HepG2 (cell line): ENCODE measurements around the gene SERPIND1. TPM values are rescaled to one million over a fixed set of nuclear protein-coding genes. Genes with fewer than 3 reads are reported as not detected.

ENCODE experiments used
- ATAC-seq: fragments of 200-7000 bp; cut with Tn5 transposase; 3 replicates; pipeline ENCODE4 v1.9.1; 2020; ENCODE audit warnings: mild to moderate bottlenecking, moderate library complexity
- BruUV-seq: library from RNA; stranded (reverse); fragments of 400-500 nt; replicated peaks from 2 replicates; lab custom pipeline; 2021; lab: Mats Ljungman, UMichigan
- CTCF ChIA-PET: fragments of 300-600 bp; formaldehyde crosslinking; extraction: SDS; loops from one replicate; lab custom pipeline; 2021; ENCODE audit warnings: low total read pairs, inconsistent platforms, low intra/inter-chr PET ratio; lab: Yijun Ruan, JAX
- POLR2A ChIA-PET: fragments of 350-600 bp; sonication (Branson Sonifier 250); formaldehyde crosslinking; loops from one replicate; lab custom pipeline; 2020; ENCODE audit warnings: antibody characterized with exemption, inconsistent platforms; lab: Yijun Ruan, JAX
- DNase-seq: peaks from one replicate; pipeline ENCODE4 v3.0.0-alpha.2; 2015; ENCODE audit warnings: low spot score
- FAIRE-seq: peaks from 3 replicates; lab custom pipeline; 2011; peaks lifted over from hg19 to GRCh38; lab: Jason Lieb, UNC
- H2AFZ ChIP-seq: one replicate; pipeline ENCODE4 v1.6.1; 2011; ENCODE audit warnings: low read length, inconsistent platforms
- H3K27ac ChIP-seq: fragments of 300-600 bp; 3 replicates; pipeline ENCODE4 v1.8.0; 2011; ENCODE audit warnings: mixed run types, mild to moderate bottlenecking, mixed read lengths, low read length, inconsistent platforms; ENCODE audit not compliant: insufficient read depth; ENCODE audit errors: extremely low read length
- H3K27me3 ChIP-seq, 2 experiments: fragments of 200-600 bp in 1 of 2; 2 replicates in 1 of 2; 3 replicates in 1 of 2; pipeline versions ENCODE4 v1.6.0 to v1.8.0; 2011; ENCODE audit warnings: low read length in 2 of 2, mild to moderate bottlenecking in 2 of 2, moderate library complexity in 2 of 2, inconsistent platforms in 1 of 2; ENCODE audit not compliant: insufficient read depth in 2 of 2, control insufficient read depth in 1 of 2
- H3K36me3 ChIP-seq, 2 experiments: fragments of 200-600 bp in 1 of 2; replicated peaks in 1 of 2; 2 replicates in 1 of 2; 3 replicates in 1 of 2; pipeline versions ENCODE4 v1.5.1 to v1.8.0; 2011; ENCODE audit warnings: low read length in 2 of 2, inconsistent platforms in 1 of 2; ENCODE audit not compliant: insufficient read depth in 2 of 2, control insufficient read depth in 1 of 2
- H3K4me1 ChIP-seq: 2 replicates; pipeline ENCODE4 v1.5.1; 2012; ENCODE audit warnings: low read length, inconsistent platforms; ENCODE audit not compliant: insufficient read depth
- H3K4me2 ChIP-seq: 2 replicates; pipeline ENCODE4 v1.6.0; 2011; ENCODE audit warnings: low read depth, low read length, inconsistent platforms
- H3K4me3 ChIP-seq, 3 experiments: fragments of 200-600 bp in 1 of 3; sonication (generic), shearing (Covaris generic) in 1 of 3; replicated peaks in 1 of 3; 2 replicates each; pipeline ENCODE4 v1.5.1; 2011 to 2016; ENCODE audit warnings: low read length in 3 of 3, inconsistent platforms in 2 of 3, low read depth in 2 of 3, mild to moderate bottlenecking in 2 of 3, control low read depth in 1 of 3, mixed read lengths in 1 of 3; ENCODE audit not compliant: insufficient read depth in 1 of 3
- H3K79me2 ChIP-seq: one replicate; pipeline ENCODE4 v1.6.1; 2011; ENCODE audit warnings: low read length, inconsistent platforms; ENCODE audit not compliant: insufficient read depth
- H3K9ac ChIP-seq: 2 replicates; pipeline ENCODE4 v1.6.0; 2011; ENCODE audit warnings: mild to moderate bottlenecking, low read depth, low read length, inconsistent platforms; ENCODE audit not compliant: insufficient read depth
- H3K9me3 ChIP-seq: 2 replicates; pipeline ENCODE4 v1.5.1; 2012; ENCODE audit warnings: mild to moderate bottlenecking, low read length
- H4K20me1 ChIP-seq: 2 replicates; pipeline ENCODE4 v1.6.0; 2011; ENCODE audit warnings: inconsistent platforms, mild to moderate bottlenecking, low read length, moderate library complexity; ENCODE audit not compliant: insufficient read depth
- BATF2 ChIP-seq: sonication (generic); formaldehyde crosslinking; IDR thresholded peaks from 2 replicates; pipeline ENCODE4 v1.8.0; 2022; ENCODE audit warnings: mild to moderate bottlenecking, missing genetic modification reagents, moderate library complexity
- CTCF ChIP-seq: sonication (generic); formaldehyde crosslinking; IDR thresholded peaks from 2 replicates; pipeline ENCODE4 v1.5.0; 2020; ENCODE audit warnings: mild to moderate bottlenecking, missing genetic modification reagents, moderate library complexity
- DR1 ChIP-seq: sonication (generic); formaldehyde crosslinking; IDR thresholded peaks from 2 replicates; pipeline ENCODE4 v1.8.0; 2021; ENCODE audit warnings: mild to moderate bottlenecking, missing genetic modification reagents, inconsistent platforms
- MXD4 ChIP-seq: IDR thresholded peaks from 2 replicates; pipeline ENCODE4 v1.6.1; 2016; ENCODE audit warnings: mild to moderate bottlenecking, missing biosample characterization, missing genetic modification reagents
- NFE2L1 ChIP-seq: sonication (generic); formaldehyde crosslinking; IDR thresholded peaks from 2 replicates; pipeline ENCODE4 v1.4.0; 2020; ENCODE audit warnings: missing genetic modification reagents, mild to moderate bottlenecking, borderline replicate concordance
- PITX1 ChIP-seq: sonication (generic); formaldehyde crosslinking; IDR thresholded peaks from 2 replicates; pipeline ENCODE4 v1.5.1; 2020; ENCODE audit warnings: mild to moderate bottlenecking, missing genetic modification reagents
- RAD21 ChIP-seq: fragments of 450-650 bp; formaldehyde crosslinking; IDR thresholded peaks from 2 replicates; pipeline ENCODE4 v1.5.0; 2020; ENCODE audit warnings: mild to moderate bottlenecking
- REPIN1 ChIP-seq: sonication (generic); formaldehyde crosslinking; IDR thresholded peaks from 2 replicates; pipeline ENCODE4 v1.8.0; 2022; ENCODE audit warnings: missing genetic modification reagents, low read depth, mild to moderate bottlenecking, borderline replicate concordance
- SAP130 ChIP-seq: IDR thresholded peaks from 2 replicates; pipeline ENCODE4 v1.6.1; 2016; ENCODE audit warnings: low read depth
- SMC3 ChIP-seq: IDR thresholded peaks from 2 replicates; pipeline ENCODE4 v1.6.1; 2011; ENCODE audit warnings: low read length, improper control_type of control experiment
- SSRP1 ChIP-seq: IDR thresholded peaks from 2 replicates; pipeline ENCODE4 v1.6.1; 2016; ENCODE audit warnings: control low read depth
- STAG1 ChIP-seq: sonication (generic); formaldehyde crosslinking; IDR thresholded peaks from 2 replicates; pipeline ENCODE4 v1.4.0; 2020; ENCODE audit warnings: missing genetic modification reagents
- TAF1 ChIP-seq: sonication (generic); formaldehyde crosslinking; IDR thresholded peaks from 2 replicates; pipeline ENCODE4 v1.4.0; 2020; ENCODE audit warnings: missing genetic modification reagents
- TCF12 ChIP-seq, 2 experiments: fragments of 450-650 bp in 1 of 2; sonication (generic) in 1 of 2; formaldehyde crosslinking in 1 of 2; IDR thresholded peaks; 2 replicates each; pipeline versions ENCODE4 v1.6.1 to v1.8.0; 2017 to 2022; ENCODE audit warnings: antibody characterized with exemption in 1 of 2, mild to moderate bottlenecking in 1 of 2, missing genetic modification reagents in 1 of 2, moderate library complexity in 1 of 2
- TCF7L2 ChIP-seq: IDR thresholded peaks from 2 replicates; pipeline ENCODE4 v1.6.1; 2011; ENCODE audit warnings: mild to moderate bottlenecking, low read depth, low read length, moderate library complexity
- XRCC5 ChIP-seq: fragments of 200-400 bp; formaldehyde crosslinking; optimal IDR thresholded peaks from 2 replicates; pipeline ENCODE3; 2017; ENCODE audit warnings: mild to moderate bottlenecking, low read length
- ZFP41 ChIP-seq: sonication (generic); formaldehyde crosslinking; IDR thresholded peaks from 2 replicates; pipeline ENCODE4 v1.4.0; 2020; ENCODE audit warnings: mild to moderate bottlenecking, missing genetic modification reagents, borderline replicate concordance
- ZNF101 ChIP-seq: sonication (generic); formaldehyde crosslinking; IDR thresholded peaks from 2 replicates; pipeline ENCODE4 v1.4.0; 2020; ENCODE audit warnings: mild to moderate bottlenecking, low read depth, missing genetic modification reagents, borderline replicate concordance
- ZNF317 ChIP-seq: sonication (generic); formaldehyde crosslinking; IDR thresholded peaks from 2 replicates; pipeline ENCODE4 v1.5.0; 2020; ENCODE audit warnings: mild to moderate bottlenecking, missing genetic modification reagents
- ZNF709 ChIP-seq: sonication (generic); formaldehyde crosslinking; IDR thresholded peaks from 2 replicates; pipeline ENCODE4 v1.5.0; 2020; ENCODE audit warnings: mild to moderate bottlenecking, missing genetic modification reagents
- ZNF724P ChIP-seq: sonication (generic); formaldehyde crosslinking; IDR thresholded peaks from 2 replicates; pipeline ENCODE4 v1.8.0; 2022; ENCODE audit warnings: missing genetic modification reagents, borderline replicate concordance
- WGBS: methylation state at CpG from one replicate; pipeline ENCODE4 v1.1.6; 2017; ENCODE audit warnings: low lambda C conversion rate; 5-methylcytosine and 5-hydroxymethylcytosine counted together
- in situ Hi-C: cut with HindIII; loops from 2 replicates; pipeline ENCODE4 v1.10.0; 2017; ENCODE audit warnings: low pct_unique_long_range_greater_than_20kb; ENCODE audit not compliant: extremely low pct_ligation_motif_present
- intact Hi-C: fragments of 100-400 bp; cut with micrococcal nuclease; formaldehyde crosslinking; loops from one replicate; pipeline ENCODE4 v1.10.0; 2022; ENCODE audit not compliant: unreplicated experiment
- polyA plus RNA-seq, 8 experiments: library from polyadenylated mRNA; depleted of rRNA in 3 of 8; stranded (reverse) in 7 of 8; unstranded in 1 of 8; fragments of >200 nt; fragmentation: Illumina TruSeq in 4 of 8; extraction: Trizol in 4 of 8; gene quantifications; 2 replicates each; pipeline versions ENCODE4 v1.2.1 to v1.2.3, GENCODE V29; 2011 to 2016; ENCODE audit warnings: low read depth in 4 of 8, missing spikeins in 1 of 8, mixed read lengths in 1 of 8; ENCODE audit not compliant: insufficient read depth in 1 of 8
- total RNA-seq, 5 experiments: library from RNA; depleted of rRNA; stranded (reverse); fragments of >200 nt; fragmentation: Illumina TruSeq; extraction: Trizol; gene quantifications; 2 replicates each; pipeline ENCODE4 v1.2.3, GENCODE V29; 2016; ENCODE audit warnings: low read depth in 1 of 5

Gene SERPIND1
- total and polyA plus RNA-seq, 2 of the 13 experiments (the other 11 are each of a cell fraction or from before 2014, with no cell fraction given): 111 to 350 TPM

GRCh38 chr22:20756846-20757245 lies 17.1 kb upstream of the SERPIND1 start:
- no peak for FAIRE-seq
- CTCF ChIA-PET: no interaction called here
- no TSS peak for BruUV-seq

GRCh38 chr22:20758688-20759087 lies 15.2 kb upstream of the SERPIND1 start:
- in situ Hi-C loops (no loop called here), intact Hi-C loops (loop anchor here (1.0 kb wide), 2 partner anchors 14 to 26 kb away; no protein-coding TSS in a partner anchor)
- ChIA-PET POLR2A (interaction anchor here (0.7 to 2.1 kb wide), 4 partner anchors 13 to 19 kb away, joined by 3 to 11 read pairs (median 4); partner anchors contain the start of gene SERPIND1), CTCF (interaction anchor here (1.1 to 1.7 kb wide), 3 partner anchors 15 to 26 kb away, joined by 3 to 18 read pairs (median 3); partner anchors contain the start of gene SERPIND1)
- ATAC-seq: peak; percentile 95
- BruUV-seq: no TSS peak
- peak overlapping the region; percentile 33 for H3K27ac ChIP-seq
- peaks cover 7 to 25% of the 10 kb centered on the region in 2 experiments; a peak in 4 of 5 replicates for H3K36me3 ChIP-seq
- no peak overlapping the region for H2AFZ ChIP-seq
- peak; percentile 56 for DNase-seq
- 93% methylated on average over 2 of the region's 2 CpGs for WGBS
- no peaks in the 10 kb centered on the region for H3K27me3 ChIP-seq
- H3K4me3 ChIP-seq: no peak overlapping the region
- peak; percentile 12 for FAIRE-seq
- no peaks in the 10 kb centered on the region for H4K20me1 ChIP-seq
- no peak overlapping the region for H3K4me2 ChIP-seq
- no peaks in the 10 kb centered on the region for H3K79me2 ChIP-seq
- H3K9me3 ChIP-seq: no peaks in the 10 kb centered on the region
- peaks cover 8% of the 10 kb centered on the region for H3K4me1 ChIP-seq
- H3K9ac ChIP-seq: no peak overlapping the region
- TF ChIP-seq CTCF (CRISPR knock-in tag): peak; percentile 69
- TF ChIP-seq ZNF709 (CRISPR knock-in tag): no peak
- 0 out of 2 replicates have a peak, but pooled peaks have one; percentile 21 for TF ChIP-seq PITX1 (CRISPR knock-in tag)
- peak; percentile 59 for TF ChIP-seq STAG1
- no peak for TF ChIP-seq BATF2 (CRISPR knock-in tag)
- peak; percentile 47; the same call in 1 of the 2 replicates for TF ChIP-seq RAD21 (CRISPR knock-in tag)
- peak; percentile 68 for TF ChIP-seq XRCC5
- TF ChIP-seq TCF7L2: no peak
- TF ChIP-seq SMC3: peak; percentile 79
- TF ChIP-seq SAP130 (CRISPR knock-in tag): 0 out of 2 replicates have a peak, but pooled peaks have one; percentile 19
- TF ChIP-seq REPIN1 (CRISPR knock-in tag): 0 out of 2 replicates have a peak, but pooled peaks have one; percentile 31

More at GRCh38 chr22:20756846-20757245, 17.1 kb upstream of the SERPIND1 start:
- TF ChIP-seq ZNF101 (CRISPR knock-in tag): no peak
- TF ChIP-seq ZNF317 (CRISPR knock-in tag): no peak
- no peak for TF ChIP-seq ZNF724P (CRISPR knock-in tag)
- no peak for TF ChIP-seq TCF12 (IDR thresholded peaks at IDR 0.05)
- no peak for TF ChIP-seq TCF12 (CRISPR knock-in tag; IDR thresholded peaks at IDR 0.05)
- TF ChIP-seq NFE2L1 (CRISPR knock-in tag): no peak
- TF ChIP-seq MXD4: no peak
- no peak for TF ChIP-seq ZFP41 (CRISPR knock-in tag)
- no peak for TF ChIP-seq SSRP1 (CRISPR knock-in tag)
- no peak for TF ChIP-seq TAF1 (CRISPR knock-in tag)
- TF ChIP-seq DR1 (CRISPR knock-in tag): no peak
- POLR2A ChIA-PET: no interaction called here
- no peak for DNase-seq
- no peaks in the 10 kb centered on the region for H3K27me3 ChIP-seq
- 100% methylated on average over 3 of the region's 3 CpGs for WGBS
- no peak overlapping the region for H2AFZ ChIP-seq
- no peaks in the 10 kb centered on the region for H4K20me1 ChIP-seq
- H3K4me1 ChIP-seq: peaks cover 8% of the 10 kb centered on the region
- no peak for ATAC-seq
- no peaks in the 10 kb centered on the region for H3K9me3 ChIP-seq
- peaks cover 2 to 20% of the 10 kb centered on the region in 2 experiments; a peak in 4 of 5 replicates for H3K36me3 ChIP-seq
- no peak overlapping the region for H3K4me2 ChIP-seq
- no peak overlapping the region for H3K27ac ChIP-seq
- no peaks in the 10 kb centered on the region for H3K79me2 ChIP-seq
- no peak overlapping the region for H3K4me3 ChIP-seq
- intact Hi-C loops: no loop called here
- in situ Hi-C loops: no loop called here
- no peak overlapping the region for H3K9ac ChIP-seq
